GM23338 (cell line): ENCODE data around the gene ACY1.

Experiments
- CREB1 ChIP-seq: fragments of 250-450 bp; sonication (Bioruptor Pico); IDR thresholded peaks from 2 replicates; pipeline ENCODE4 v1.5.0; 2020; ENCODE audit warnings: low read depth, mild to moderate bottlenecking, moderate library complexity
- CTCF ChIP-seq, 2 experiments: fragments of 200-600 bp in 1 of 2; sonication (generic) in 1 of 2; conservative IDR thresholded peaks; 2 replicates each; pipeline versions ENCODE4 v1.5.1 to v1.6.1; 2016 to 2017; ENCODE audit warnings: antibody characterized with exemption in 2 of 2, low read depth in 2 of 2, mild to moderate bottlenecking in 2 of 2, moderate library complexity in 1 of 2
- EZH2 ChIP-seq: fragments of 200-600 bp; sonication (generic); IDR thresholded peaks from one replicate; pipeline ENCODE4 v1.8.0; 2017; ENCODE audit warnings: antibody characterized with exemption, mild to moderate bottlenecking, low read depth; ENCODE audit not compliant: unreplicated experiment
- EZH2phosphoT487 ChIP-seq: fragments of 200-600 bp; sonication (generic); IDR thresholded peaks from one replicate; pipeline ENCODE4 v1.8.1; 2018; ENCODE audit warnings: antibody characterized with exemption; ENCODE audit not compliant: unreplicated experiment
- JUNB ChIP-seq: IDR thresholded peaks from one replicate; pipeline ENCODE4 v1.6.1; 2016; ENCODE audit warnings: antibody characterized with exemption; ENCODE audit not compliant: unreplicated experiment
- NANOG ChIP-seq: IDR thresholded peaks from 2 replicates; pipeline ENCODE4 v1.6.1; 2016; ENCODE audit warnings: antibody characterized with exemption, borderline replicate concordance
- POLR2AphosphoS5 ChIP-seq: IDR thresholded peaks from 2 replicates; pipeline ENCODE4 v1.6.1; 2016; ENCODE audit warnings: antibody characterized with exemption, low read depth
- REST ChIP-seq: IDR thresholded peaks from one replicate; pipeline ENCODE4 v1.6.1; 2018; ENCODE audit warnings: antibody characterized with exemption; ENCODE audit not compliant: unreplicated experiment
- STAT1 ChIP-seq: IDR thresholded peaks from one replicate; pipeline ENCODE4 v1.6.1; 2016; ENCODE audit warnings: antibody characterized with exemption; ENCODE audit not compliant: unreplicated experiment
- ZNF114 ChIP-seq: fragments of 250-450 bp; sonication (Bioruptor Pico); IDR thresholded peaks from 2 replicates; pipeline ENCODE4 v1.5.0; 2020; ENCODE audit warnings: mild to moderate bottlenecking, moderate library complexity
- ZNF331 ChIP-seq: fragments of 250-450 bp; sonication (Bioruptor Pico); IDR thresholded peaks from 2 replicates; pipeline ENCODE4 v1.5.0; 2020; ENCODE audit warnings: low read depth, mild to moderate bottlenecking, moderate library complexity
- TF ChIP-seq, protein P1 (sequence below): IDR thresholded peaks from 2 replicates; pipeline ENCODE4 v1.6.1; 2016; ENCODE audit warnings: antibody characterized with exemption
- TF ChIP-seq, protein P2 (sequence below): fragments of 250-450 bp; sonication (Bioruptor Pico); IDR thresholded peaks from 2 replicates; pipeline ENCODE4 v1.5.0; 2020; ENCODE audit warnings: mild to moderate bottlenecking, moderate library complexity

GRCh38 chr3:52012699-52013098, 29.4 kb downstream of the ACY1 start:
- TF ChIP-seq CTCF (conservative IDR thresholded peaks at IDR 0.05; ENCODE audit: low read depth in 2 of 2), result no peak
- TF ChIP-seq, protein P1, sequence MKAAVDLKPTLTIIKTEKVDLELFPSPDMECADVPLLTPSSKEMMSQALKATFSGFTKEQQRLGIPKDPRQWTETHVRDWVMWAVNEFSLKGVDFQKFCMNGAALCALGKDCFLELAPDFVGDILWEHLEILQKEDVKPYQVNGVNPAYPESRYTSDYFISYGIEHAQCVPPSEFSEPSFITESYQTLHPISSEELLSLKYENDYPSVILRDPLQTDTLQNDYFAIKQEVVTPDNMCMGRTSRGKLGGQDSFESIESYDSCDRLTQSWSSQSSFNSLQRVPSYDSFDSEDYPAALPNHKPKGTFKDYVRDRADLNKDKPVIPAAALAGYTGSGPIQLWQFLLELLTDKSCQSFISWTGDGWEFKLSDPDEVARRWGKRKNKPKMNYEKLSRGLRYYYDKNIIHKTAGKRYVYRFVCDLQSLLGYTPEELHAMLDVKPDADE, result no peak
- no peak for TF ChIP-seq EZH2
- no peak for TF ChIP-seq STAT1
- no peak for TF ChIP-seq CREB1 (CRISPR knock-in tag)
- no peak for TF ChIP-seq EZH2phosphoT487
- no peak for TF ChIP-seq POLR2AphosphoS5
- TF ChIP-seq ZNF331, result no peak
- no peak for TF ChIP-seq REST
- TF ChIP-seq JUNB, result no peak
- TF ChIP-seq, protein P2, sequence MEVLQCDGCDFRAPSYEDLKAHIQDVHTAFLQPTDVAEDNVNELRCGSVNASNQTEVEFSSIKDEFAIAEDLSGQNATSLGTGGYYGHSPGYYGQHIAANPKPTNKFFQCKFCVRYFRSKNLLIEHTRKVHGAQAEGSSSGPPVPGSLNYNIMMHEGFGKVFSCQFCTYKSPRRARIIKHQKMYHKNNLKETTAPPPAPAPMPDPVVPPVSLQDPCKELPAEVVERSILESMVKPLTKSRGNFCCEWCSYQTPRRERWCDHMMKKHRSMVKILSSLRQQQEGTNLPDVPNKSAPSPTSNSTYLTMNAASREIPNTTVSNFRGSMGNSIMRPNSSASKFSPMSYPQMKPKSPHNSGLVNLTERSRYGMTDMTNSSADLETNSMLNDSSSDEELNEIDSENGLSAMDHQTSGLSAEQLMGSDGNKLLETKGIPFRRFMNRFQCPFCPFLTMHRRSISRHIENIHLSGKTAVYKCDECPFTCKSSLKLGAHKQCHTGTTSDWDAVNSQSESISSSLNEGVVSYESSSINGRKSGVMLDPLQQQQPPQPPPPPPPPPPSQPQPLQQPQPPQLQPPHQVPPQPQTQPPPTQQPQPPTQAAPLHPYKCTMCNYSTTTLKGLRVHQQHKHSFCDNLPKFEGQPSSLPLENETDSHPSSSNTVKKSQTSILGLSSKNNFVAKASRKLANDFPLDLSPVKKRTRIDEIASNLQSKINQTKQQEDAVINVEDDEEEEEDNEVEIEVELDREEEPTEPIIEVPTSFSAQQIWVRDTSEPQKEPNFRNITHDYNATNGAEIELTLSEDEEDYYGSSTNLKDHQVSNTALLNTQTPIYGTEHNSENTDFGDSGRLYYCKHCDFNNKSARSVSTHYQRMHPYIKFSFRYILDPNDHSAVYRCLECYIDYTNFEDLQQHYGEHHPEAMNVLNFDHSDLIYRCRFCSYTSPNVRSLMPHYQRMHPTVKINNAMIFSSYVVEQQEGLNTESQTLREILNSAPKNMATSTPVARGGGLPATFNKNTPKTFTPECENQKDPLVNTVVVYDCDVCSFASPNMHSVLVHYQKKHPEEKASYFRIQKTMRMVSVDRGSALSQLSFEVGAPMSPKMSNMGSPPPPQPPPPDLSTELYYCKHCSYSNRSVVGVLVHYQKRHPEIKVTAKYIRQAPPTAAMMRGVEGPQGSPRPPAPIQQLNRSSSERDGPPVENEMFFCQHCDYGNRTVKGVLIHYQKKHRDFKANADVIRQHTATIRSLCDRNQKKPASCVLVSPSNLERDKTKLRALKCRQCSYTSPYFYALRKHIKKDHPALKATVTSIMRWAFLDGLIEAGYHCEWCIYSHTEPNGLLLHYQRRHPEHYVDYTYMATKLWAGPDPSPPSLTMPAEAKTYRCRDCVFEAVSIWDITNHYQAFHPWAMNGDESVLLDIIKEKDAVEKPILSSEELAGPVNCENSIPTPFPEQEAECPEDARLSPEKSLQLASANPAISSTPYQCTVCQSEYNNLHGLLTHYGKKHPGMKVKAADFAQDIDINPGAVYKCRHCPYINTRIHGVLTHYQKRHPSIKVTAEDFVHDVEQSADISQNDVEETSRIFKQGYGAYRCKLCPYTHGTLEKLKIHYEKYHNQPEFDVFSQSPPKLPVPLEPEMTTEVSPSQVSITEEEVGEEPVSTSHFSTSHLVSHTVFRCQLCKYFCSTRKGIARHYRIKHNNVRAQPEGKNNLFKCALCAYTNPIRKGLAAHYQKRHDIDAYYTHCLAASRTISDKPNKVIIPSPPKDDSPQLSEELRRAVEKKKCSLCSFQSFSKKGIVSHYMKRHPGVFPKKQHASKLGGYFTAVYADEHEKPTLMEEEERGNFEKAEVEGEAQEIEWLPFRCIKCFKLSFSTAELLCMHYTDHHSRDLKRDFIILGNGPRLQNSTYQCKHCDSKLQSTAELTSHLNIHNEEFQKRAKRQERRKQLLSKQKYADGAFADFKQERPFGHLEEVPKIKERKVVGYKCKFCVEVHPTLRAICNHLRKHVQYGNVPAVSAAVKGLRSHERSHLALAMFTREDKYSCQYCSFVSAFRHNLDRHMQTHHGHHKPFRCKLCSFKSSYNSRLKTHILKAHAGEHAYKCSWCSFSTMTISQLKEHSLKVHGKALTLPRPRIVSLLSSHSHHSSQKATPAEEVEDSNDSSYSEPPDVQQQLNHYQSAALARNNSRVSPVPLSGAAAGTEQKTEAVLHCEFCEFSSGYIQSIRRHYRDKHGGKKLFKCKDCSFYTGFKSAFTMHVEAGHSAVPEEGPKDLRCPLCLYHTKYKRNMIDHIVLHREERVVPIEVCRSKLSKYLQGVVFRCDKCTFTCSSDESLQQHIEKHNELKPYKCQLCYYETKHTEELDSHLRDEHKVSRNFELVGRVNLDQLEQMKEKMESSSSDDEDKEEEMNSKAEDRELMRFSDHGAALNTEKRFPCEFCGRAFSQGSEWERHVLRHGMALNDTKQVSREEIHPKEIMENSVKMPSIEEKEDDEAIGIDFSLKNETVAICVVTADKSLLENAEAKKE, result no peak
- TF ChIP-seq NANOG, result no peak
- no peak for TF ChIP-seq ZNF114 (CRISPR knock-in tag)
